GM19351 (cell line): ENCODE results near the gene MAP3K10.
"Not testable (repeated sequence)": the region's sequence is repeated elsewhere in the genome, so short reads cannot be mapped to it uniquely, and the experiment has no call there.

Source experiments
- ATAC-seq: cut with Tn5 transposase; IDR thresholded peaks from one replicate; pipeline ENCODE4 v1.9.1; 2021; ENCODE audit warnings: mild to moderate bottlenecking, moderate library complexity; ENCODE audit not compliant: unreplicated experiment

MAP3K10 gene

DNA sequence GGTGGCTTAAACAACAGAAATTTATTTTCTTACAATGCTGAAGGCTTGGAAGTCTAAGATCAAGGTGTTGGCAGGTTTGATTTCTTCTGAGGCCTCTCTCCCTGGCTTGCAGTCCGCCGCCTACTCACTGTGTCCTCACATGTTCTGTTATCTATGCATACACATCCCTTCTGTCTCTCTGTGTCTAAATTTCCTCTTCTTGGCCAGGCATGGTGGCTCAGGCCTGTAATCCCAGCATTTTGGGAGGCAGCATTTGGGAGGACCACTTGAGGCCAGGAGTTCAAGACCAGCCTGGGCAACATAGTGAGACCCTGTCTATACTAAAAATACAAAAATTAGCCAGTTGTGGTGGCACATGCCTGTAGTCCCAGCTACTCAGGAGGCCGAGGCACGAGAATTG, 19.9 kb upstream of the MAP3K10 start:
- not testable (repeated sequence) for ATAC-seq

GRCh38 chr19:40174092-40174491, 17.1 kb upstream of the MAP3K10 start:
- no peak for ATAC-seq

- ATAC-seq: no peak
Observed at GRCh38 chr19:40175820-40176219, 15.4 kb upstream of the MAP3K10 start.

- no peak for ATAC-seq
Observed at GRCh38 chr19:40177286-40178070, 13.7 kb upstream of the MAP3K10 start.

GRCh38 chr19:40178756-40179155, 12.5 kb upstream of the MAP3K10 start:
- no peak for ATAC-seq

- no peak for ATAC-seq
Observed at GRCh38 chr19:40184273-40184672, 7.0 kb upstream of the MAP3K10 start.

DNA sequence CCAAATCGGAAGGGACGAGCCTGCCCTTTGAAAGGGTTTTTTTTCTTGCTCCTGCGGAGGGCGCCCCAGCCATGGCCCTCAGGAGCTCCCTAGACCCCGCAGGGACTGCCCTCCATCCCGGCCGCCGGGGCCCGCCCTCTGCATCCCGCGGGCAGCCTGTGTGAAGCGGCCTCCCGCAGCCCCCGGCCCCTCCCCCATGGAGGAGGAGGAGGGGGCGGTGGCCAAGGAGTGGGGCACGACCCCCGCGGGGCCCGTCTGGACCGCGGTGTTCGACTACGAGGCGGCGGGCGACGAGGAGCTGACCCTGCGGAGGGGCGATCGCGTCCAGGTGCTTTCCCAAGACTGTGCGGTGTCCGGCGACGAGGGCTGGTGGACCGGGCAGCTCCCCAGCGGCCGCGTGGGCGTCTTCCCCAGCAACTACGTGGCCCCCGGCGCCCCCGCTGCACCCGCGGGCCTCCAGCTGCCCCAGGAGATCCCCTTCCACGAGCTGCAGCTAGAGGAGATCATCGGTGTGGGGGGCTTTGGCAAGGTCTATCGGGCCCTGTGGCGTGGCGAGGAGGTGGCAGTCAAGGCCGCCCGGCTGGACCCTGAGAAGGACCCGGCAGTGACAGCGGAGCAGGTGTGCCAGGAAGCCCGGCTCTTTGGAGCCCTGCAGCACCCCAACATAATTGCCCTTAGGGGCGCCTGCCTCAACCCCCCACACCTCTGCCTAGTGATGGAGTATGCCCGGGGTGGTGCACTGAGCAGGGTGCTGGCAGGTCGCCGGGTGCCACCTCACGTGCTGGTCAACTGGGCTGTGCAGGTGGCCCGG, 815 bp downstream of the MAP3K10 start:
- ATAC-seq: peak; percentile 22

GRCh38 chr19:40192758-40193586, 1.7 kb downstream of the MAP3K10 start:
- no peak for ATAC-seq

DNA sequence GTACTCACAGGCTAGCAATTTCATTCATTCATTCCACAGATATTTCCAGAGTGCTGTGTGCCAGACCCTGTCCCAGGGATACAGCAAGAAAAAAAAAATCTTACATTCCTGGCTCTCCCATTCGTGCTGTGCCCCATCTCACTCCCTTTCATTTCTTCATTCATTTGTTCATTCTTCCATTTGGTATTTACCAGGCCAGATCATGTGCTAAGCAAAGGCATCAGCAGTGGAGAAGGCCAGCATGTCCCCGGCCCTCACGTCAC, 2.3 kb downstream of the MAP3K10 start:
- ATAC-seq: no peak

DNA sequence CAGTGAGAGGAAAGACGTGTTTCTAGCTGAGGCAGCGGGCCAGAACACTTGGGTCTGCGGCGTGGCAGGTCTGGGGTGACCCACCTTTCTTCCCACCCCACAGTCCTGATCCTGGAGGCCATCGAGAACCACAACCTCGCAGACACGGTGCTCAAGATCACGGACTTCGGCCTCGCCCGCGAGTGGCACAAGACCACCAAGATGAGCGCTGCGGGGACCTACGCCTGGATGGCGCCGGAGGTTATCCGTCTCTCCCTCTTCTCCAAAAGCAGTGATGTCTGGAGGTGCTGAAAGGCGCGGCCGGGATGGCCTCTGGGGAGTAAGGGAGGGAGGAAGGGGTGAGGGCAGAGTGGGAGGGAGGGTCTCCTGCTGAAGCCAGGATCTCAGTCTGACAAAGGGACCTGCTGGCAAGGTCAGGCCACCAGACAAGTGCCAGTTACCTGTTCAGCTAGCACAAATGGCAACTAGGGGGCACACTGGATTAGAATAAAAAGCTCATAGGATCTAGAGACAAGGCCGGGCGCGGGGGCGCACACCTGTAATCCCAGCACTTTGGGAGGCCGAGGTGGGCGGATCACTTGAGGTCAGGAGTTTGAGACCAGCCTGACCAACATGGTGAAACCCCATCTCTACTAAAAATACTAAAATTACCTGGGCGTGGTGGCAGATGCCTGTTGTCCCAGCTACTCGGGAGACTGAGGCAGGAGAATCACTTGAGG, 7.2 kb downstream of the MAP3K10 start:
- ATAC-seq: no peak

GRCh38 chr19:40200341-40201099, 9.3 kb downstream of the MAP3K10 start:
- no peak for ATAC-seq

- no peak for ATAC-seq
Observed at GRCh38 chr19:40204381-40204780, 13.2 kb downstream of the MAP3K10 start.

DNA sequence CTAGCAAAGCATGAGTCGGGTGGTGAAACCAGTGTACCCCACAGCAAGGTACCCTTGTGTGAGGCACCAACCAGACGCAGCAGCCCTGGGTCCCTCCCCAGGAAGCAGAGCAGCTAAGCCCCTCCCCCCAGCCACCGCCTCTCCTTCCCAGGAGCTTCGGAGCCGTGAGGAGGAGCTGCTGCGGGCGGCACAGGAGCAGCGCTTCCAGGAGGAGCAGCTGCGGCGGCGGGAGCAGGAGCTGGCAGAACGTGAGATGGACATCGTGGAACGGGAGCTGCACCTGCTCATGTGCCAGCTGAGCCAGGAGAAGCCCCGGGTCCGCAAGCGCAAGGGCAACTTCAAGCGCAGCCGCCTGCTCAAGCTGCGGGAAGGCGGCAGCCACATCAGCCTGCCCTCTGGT, 14.5 kb downstream of the MAP3K10 start:
- ATAC-seq: no peak

DNA sequence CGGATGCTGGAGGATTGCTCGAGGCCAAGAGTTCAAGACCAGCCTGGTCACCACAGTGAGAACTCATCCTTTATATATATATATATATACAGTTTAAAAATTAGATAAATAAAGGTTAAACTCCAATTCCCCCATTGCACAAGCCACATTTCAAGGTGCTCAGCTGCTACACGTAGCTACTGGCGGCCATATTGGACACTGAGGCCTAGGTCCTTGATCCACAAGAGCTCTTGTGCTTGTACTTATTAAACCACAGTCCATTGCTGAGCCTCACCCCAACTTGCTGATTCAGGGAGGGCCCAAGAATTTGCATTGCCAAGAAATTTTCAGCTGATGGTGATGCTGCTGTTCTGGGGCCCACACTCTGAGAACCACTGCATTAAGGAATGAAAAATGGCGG, 17.4 kb downstream of the MAP3K10 start:
- no peak for ATAC-seq

DNA sequence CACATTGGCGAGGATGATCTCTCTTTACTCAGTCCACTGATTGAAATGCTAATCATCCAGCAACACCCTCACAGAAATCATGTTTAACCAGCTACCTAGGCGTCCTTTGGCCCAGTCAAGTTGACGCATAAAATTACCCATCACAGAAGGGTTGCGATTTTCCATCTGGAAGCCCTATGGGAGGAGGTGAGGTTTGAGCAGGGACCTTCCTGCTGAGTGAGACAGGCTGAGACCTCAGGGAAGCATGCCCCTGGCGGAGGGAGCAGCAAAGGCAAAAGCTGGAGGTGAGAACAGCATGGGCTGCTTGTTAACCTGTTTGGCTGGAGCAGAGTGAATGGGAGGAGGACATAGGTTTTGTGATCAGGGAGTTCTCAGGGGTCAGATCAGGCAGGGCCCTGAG, 19.7 kb downstream of the MAP3K10 start:
- no peak for ATAC-seq

DNA sequence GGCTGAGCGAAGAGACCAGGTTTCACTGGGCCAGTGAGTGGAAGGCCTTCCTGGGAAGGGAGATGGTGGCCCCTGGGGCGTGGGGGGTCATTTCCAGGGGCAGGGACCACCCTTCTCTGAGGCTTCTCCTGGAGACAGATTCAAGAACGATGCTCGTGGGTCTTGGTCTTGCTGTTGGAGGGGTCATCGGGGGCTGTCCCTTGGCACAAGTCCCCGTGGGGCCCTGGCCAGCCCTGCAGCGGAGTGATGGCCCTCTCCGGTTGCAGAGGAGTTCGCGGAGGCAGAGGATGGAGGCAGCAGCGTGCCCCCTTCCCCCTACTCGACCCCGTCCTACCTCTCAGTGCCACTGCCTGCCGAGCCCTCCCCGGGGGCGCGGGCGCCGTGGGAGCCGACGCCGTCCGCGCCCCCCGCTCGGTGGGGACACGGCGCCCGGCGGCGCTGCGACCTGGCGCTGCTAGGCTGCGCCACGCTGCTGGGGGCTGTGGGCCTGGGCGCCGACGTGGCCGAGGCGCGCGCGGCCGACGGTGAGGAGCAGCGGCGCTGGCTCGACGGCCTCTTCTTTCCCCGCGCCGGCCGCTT, 22.1 kb downstream of the MAP3K10 start:
- no peak for ATAC-seq

DNA sequence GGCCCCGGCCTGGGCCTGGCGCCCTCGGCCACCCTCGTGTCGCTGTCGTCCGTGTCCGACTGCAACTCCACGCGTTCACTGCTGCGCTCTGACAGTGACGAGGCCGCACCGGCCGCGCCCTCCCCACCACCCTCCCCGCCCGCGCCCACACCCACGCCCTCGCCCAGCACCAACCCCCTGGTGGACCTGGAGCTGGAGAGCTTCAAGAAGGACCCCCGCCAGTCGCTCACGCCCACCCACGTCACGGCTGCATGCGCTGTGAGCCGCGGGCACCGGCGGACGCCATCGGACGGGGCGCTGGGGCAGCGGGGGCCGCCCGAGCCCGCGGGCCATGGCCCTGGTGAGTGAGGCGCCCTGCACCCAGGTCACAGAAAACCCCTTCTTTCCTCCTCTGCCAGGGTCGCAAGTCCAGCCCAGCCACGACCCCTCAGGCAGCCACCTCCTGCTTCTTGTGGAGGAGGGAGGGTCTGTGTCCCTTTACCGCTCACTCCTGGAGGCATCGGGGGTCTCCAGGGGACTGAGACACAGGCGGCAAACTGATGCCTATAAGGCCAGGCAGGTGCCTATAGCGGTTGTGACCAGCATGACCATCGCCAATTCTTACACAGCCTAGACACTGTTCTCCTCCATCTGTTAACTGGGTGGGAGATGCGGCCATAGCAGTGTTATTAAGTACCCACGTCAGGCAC, 22.8 kb downstream of the MAP3K10 start:
- ATAC-seq: no peak

- ATAC-seq: no peak
Observed at GRCh38 chr19:40214936-40215335, 23.7 kb downstream of the MAP3K10 start.

- ATAC-seq: no peak
Observed at GRCh38 chr19:40216013-40216776, 25.0 kb downstream of the MAP3K10 start.
